Bronchial epithelial cell (primary cell): ENCODE results near the gene RNASE4. TPM values are rescaled to one million over a fixed set of nuclear protein-coding genes. Genes with fewer than 3 reads are reported as not detected.

Source experiments
- DNase-seq: peaks from one replicate; pipeline ENCODE4 v3.0.0-alpha.2; 2010; ENCODE audit warnings: low read depth
- FAIRE-seq: peaks from 2 replicates; lab custom pipeline; 2011; peaks lifted over from hg19 to GRCh38; lab: Jason Lieb, UNC
- H3K27me3 ChIP-seq: 2 replicates; pipeline ENCODE4 v1.5.1; 2011; ENCODE audit warnings: low read length; ENCODE audit not compliant: control insufficient read depth, insufficient read depth
- H3K36me3 ChIP-seq: 2 replicates; pipeline ENCODE4 v1.5.1; 2011; ENCODE audit warnings: low read length; ENCODE audit not compliant: control insufficient read depth, insufficient read depth
- H3K4me3 ChIP-seq: 2 replicates; pipeline ENCODE4 v1.5.1; 2011; ENCODE audit warnings: mild to moderate bottlenecking, low read depth, low read length, control low read depth
- total RNA-seq: library from RNA; depleted of rRNA; stranded (reverse); fragments of >200 nt; gene quantifications from 2 replicates; pipeline ENCODE4 v1.2.1, GENCODE V29; 2014
- TF ChIP-seq, protein P1 (sequence below): IDR thresholded peaks from 2 replicates; pipeline ENCODE4 v1.5.1; 2011; ENCODE audit warnings: mild to moderate bottlenecking, moderate library complexity, low read length, control low read depth, inconsistent platforms; ENCODE audit not compliant: insufficient read depth, severe bottlenecking

The RNASE4 gene
- total RNA-seq, 1 donor from 2014 or later = 4.7 TPM

GRCh38 chr14:20680843-20681347 lies 3.5 kb upstream of the RNASE4 start:
- no peak for FAIRE-seq
- Histone ChIP-seq H3K27me3 (no peaks in the 10 kb centered on the region), H3K36me3 (no peaks in the 10 kb centered on the region), H3K4me3 (peak overlapping the region; percentile 74)
- TF ChIP-seq, protein P1, sequence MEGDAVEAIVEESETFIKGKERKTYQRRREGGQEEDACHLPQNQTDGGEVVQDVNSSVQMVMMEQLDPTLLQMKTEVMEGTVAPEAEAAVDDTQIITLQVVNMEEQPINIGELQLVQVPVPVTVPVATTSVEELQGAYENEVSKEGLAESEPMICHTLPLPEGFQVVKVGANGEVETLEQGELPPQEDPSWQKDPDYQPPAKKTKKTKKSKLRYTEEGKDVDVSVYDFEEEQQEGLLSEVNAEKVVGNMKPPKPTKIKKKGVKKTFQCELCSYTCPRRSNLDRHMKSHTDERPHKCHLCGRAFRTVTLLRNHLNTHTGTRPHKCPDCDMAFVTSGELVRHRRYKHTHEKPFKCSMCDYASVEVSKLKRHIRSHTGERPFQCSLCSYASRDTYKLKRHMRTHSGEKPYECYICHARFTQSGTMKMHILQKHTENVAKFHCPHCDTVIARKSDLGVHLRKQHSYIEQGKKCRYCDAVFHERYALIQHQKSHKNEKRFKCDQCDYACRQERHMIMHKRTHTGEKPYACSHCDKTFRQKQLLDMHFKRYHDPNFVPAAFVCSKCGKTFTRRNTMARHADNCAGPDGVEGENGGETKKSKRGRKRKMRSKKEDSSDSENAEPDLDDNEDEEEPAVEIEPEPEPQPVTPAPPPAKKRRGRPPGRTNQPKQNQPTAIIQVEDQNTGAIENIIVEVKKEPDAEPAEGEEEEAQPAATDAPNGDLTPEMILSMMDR = no peak
- DNase-seq = no peak

DNA sequence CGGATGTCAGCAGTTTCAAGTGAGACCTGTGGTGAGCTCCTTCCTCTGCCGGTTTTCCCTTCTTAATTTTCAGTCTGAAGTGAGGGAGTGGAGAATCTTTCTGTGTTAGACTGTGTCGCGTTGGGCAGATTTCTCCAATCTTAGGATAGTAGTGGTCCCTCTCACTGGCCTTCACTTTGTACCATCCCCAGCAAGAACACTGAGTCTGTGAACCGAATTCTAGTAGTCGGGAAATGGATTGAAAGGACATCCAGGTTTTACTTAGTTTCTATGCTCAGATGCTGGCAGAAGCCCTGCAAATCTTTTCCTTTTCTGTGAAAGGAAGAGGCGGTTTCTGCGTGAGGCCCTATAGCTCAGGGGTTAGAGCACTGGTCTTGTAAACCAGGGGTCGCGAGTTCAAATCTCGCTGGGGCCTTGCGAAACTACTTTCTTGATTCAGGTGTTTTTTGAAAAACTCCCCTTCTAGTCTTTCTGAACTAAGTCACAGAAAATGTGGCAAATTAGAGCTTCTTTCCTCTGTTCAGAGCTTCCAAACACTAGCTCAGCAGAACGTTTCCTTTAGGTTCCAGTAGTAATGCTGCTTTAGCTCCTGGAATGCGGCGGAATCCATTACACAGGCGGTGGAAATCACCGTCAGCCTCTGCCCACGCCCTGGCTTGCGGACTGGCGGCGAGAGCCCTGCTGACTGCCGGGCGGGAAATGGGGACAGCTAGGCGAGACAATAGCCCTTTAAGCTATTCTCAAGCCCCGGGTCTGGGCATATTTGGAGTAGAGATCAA lies 2.8 kb upstream of the RNASE4 start:
- TF ChIP-seq, protein P1 = no peak
- peak; percentile 85 for DNase-seq
- Histone ChIP-seq H3K4me3 (peak overlapping the region; percentile 74), H3K27me3 (no peaks in the 10 kb centered on the region), H3K36me3 (no peaks in the 10 kb centered on the region)
- FAIRE-seq = no peak

GRCh38 chr14:20682127-20682434 lies 2.3 kb upstream of the RNASE4 start:
- Histone ChIP-seq H3K4me3 (peak overlapping the region; percentile 74), H3K27me3 (no peaks in the 10 kb centered on the region), H3K36me3 (no peaks in the 10 kb centered on the region)
- TF ChIP-seq, protein P1 = no peak
- FAIRE-seq (no peak), DNase-seq (no peak)

- Histone ChIP-seq H3K4me3 (peak overlapping the region; percentile 74), H3K27me3 (no peaks in the 10 kb centered on the region), H3K36me3 (no peaks in the 10 kb centered on the region)
- TF ChIP-seq, protein P1 = peak; percentile 23
- FAIRE-seq (no peak), DNase-seq (peak; percentile 89)
Measured at GRCh38 chr14:20682435-20683124, 1.8 kb upstream of the RNASE4 start.

- FAIRE-seq = no peak
- DNase-seq = peak; percentile 87
- H3K36me3 ChIP-seq = no peaks in the 10 kb centered on the region
- H3K4me3 ChIP-seq = peak overlapping the region; percentile 74
- TF ChIP-seq, protein P1 = no peak
- no peaks in the 10 kb centered on the region for H3K27me3 ChIP-seq
Measured at GRCh38 chr14:20683125-20683890, 1.1 kb upstream of the RNASE4 start.
